OCI-LY1 (cell line): ENCODE data around the gene KLKB1.

ENCODE experiments used
- H2AFZ ChIP-seq: fragments of 200-600 bp; sonication (generic), shearing (Covaris generic); 2 replicates; pipeline ENCODE4 v1.6.0; 2014; ENCODE audit warnings: antibody characterized with exemption, mild to moderate bottlenecking, low read length
- H3F3A ChIP-seq: fragments of 200-600 bp; sonication (generic), shearing (Covaris generic); 2 replicates; pipeline ENCODE4 v1.6.0; 2014; ENCODE audit warnings: mild to moderate bottlenecking, antibody characterized with exemption, low read length, moderate library complexity; ENCODE audit not compliant: insufficient read depth
- H3K27ac ChIP-seq: fragments of 200-600 bp; sonication (generic); 2 replicates; pipeline ENCODE4 v1.5.1; 2014; ENCODE audit warnings: low read length, mixed run types, mild to moderate bottlenecking, low read depth; ENCODE audit not compliant: poor library complexity, severe bottlenecking
- H3K27me3 ChIP-seq: fragments of 200-600 bp; sonication (generic); 2 replicates; pipeline ENCODE4 v1.6.0; 2014; ENCODE audit warnings: antibody characterized with exemption, mild to moderate bottlenecking, low read length, moderate library complexity; ENCODE audit not compliant: insufficient read depth
- H3K36me3 ChIP-seq: fragments of 200-600 bp; sonication (generic); 2 replicates; pipeline ENCODE4 v1.6.1; 2014; ENCODE audit warnings: mild to moderate bottlenecking, antibody characterized with exemption, low read length, moderate library complexity, mixed read lengths; ENCODE audit not compliant: insufficient read depth
- H3K4me1 ChIP-seq: fragments of 200-600 bp; sonication (generic); 2 replicates; pipeline ENCODE4 v1.5.1; 2014; ENCODE audit warnings: mild to moderate bottlenecking, low read length, moderate library complexity; ENCODE audit not compliant: insufficient read depth, severe bottlenecking
- H3K4me2 ChIP-seq: fragments of 200-600 bp; sonication (generic), shearing (Covaris generic); 2 replicates; pipeline ENCODE4 v1.6.1; 2014; ENCODE audit warnings: low read length
- H3K4me3 ChIP-seq: fragments of 200-600 bp; sonication (generic); 2 replicates; pipeline ENCODE4 v1.5.1; 2014; ENCODE audit warnings: low read length, low read depth, mild to moderate bottlenecking, mixed read lengths; ENCODE audit not compliant: poor library complexity, severe bottlenecking
- H3K79me2 ChIP-seq: fragments of 200-600 bp; shearing (Covaris generic); 2 replicates; pipeline ENCODE4 v1.6.1; 2016; ENCODE audit warnings: mixed run types, low read length, mixed read lengths; ENCODE audit not compliant: insufficient read depth
- H3K9ac ChIP-seq: fragments of 200-600 bp; sonication (generic), shearing (Covaris generic); 2 replicates; pipeline ENCODE4 v1.6.1; 2014; ENCODE audit warnings: mild to moderate bottlenecking, low read length, mixed read lengths
- H3K9me2 ChIP-seq: fragments of 200-600 bp; sonication (generic), shearing (Covaris generic); 2 replicates; pipeline ENCODE4 v1.6.1; 2014; ENCODE audit warnings: low read depth, mild to moderate bottlenecking, low read length, mixed read lengths
- H3K9me3 ChIP-seq: fragments of 200-600 bp; shearing (Covaris generic); 2 replicates; pipeline ENCODE4 v1.6.1; 2014; ENCODE audit warnings: low read length, mixed read lengths
- H4K20me1 ChIP-seq: fragments of 200-600 bp; sonication (generic), shearing (Covaris generic); 2 replicates; pipeline ENCODE4 v1.6.0; 2016; ENCODE audit warnings: mild to moderate bottlenecking, low read length; ENCODE audit not compliant: insufficient read depth
- EZH2 ChIP-seq: fragments of 200-600 bp; sonication (generic), shearing (Covaris generic); IDR thresholded peaks from 2 replicates; pipeline ENCODE4 v1.8.0; 2017; ENCODE audit warnings: borderline replicate concordance, mixed run types, mild to moderate bottlenecking, antibody characterized with exemption, low read length, moderate library complexity, mixed read lengths
- TF ChIP-seq, protein P1 (sequence below): fragments of 200-600 bp; sonication (generic), shearing (Covaris generic); IDR thresholded peaks from 2 replicates; pipeline ENCODE4 v1.5.1; 2017; ENCODE audit warnings: mild to moderate bottlenecking, antibody characterized with exemption, low read length, moderate library complexity, mixed read lengths

Gene KLKB1

GRCh38 chr4:186283311-186283710 is 56.0 kb downstream of the KLKB1 start:
- no peaks in the 10 kb centered on the region for H3K79me2 ChIP-seq
- TF ChIP-seq, protein P1, sequence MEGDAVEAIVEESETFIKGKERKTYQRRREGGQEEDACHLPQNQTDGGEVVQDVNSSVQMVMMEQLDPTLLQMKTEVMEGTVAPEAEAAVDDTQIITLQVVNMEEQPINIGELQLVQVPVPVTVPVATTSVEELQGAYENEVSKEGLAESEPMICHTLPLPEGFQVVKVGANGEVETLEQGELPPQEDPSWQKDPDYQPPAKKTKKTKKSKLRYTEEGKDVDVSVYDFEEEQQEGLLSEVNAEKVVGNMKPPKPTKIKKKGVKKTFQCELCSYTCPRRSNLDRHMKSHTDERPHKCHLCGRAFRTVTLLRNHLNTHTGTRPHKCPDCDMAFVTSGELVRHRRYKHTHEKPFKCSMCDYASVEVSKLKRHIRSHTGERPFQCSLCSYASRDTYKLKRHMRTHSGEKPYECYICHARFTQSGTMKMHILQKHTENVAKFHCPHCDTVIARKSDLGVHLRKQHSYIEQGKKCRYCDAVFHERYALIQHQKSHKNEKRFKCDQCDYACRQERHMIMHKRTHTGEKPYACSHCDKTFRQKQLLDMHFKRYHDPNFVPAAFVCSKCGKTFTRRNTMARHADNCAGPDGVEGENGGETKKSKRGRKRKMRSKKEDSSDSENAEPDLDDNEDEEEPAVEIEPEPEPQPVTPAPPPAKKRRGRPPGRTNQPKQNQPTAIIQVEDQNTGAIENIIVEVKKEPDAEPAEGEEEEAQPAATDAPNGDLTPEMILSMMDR, result no peak
- no peak for TF ChIP-seq EZH2
- H4K20me1 ChIP-seq, result no peaks in the 10 kb centered on the region
- H2AFZ ChIP-seq, result no peak overlapping the region
- H3K9me2 ChIP-seq, result no peaks in the 10 kb centered on the region
- H3K27me3 ChIP-seq, result no peaks in the 10 kb centered on the region
- no peak overlapping the region for H3K9ac ChIP-seq
- no peak overlapping the region for H3K4me2 ChIP-seq
- no peak overlapping the region for H3K4me3 ChIP-seq
- no peaks in the 10 kb centered on the region for H3K36me3 ChIP-seq
- no peaks in the 10 kb centered on the region for H3K4me1 ChIP-seq
- no peaks in the 10 kb centered on the region for H3F3A ChIP-seq
- no peaks in the 10 kb centered on the region for H3K9me3 ChIP-seq
- no peak overlapping the region for H3K27ac ChIP-seq

DNA sequence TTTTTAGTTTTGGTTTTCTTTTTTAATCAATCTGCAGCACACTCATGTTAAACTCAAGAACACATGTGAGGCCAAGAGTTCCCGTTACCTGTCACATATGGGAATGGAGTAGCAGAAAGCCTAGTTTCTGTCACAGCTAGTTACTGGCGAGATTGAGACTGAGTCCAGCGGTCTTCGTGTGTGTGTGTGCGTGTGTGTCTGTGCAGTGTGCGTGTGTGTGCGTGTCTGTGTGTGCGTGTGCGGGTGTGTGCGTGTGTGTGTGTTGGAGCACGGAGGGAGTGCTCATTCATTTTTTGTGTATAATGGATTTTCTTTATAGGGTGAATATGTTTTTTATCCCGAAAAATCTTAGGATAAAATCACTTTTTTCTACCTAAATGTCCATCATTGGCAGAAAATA is 57.8 kb downstream of the KLKB1 start:
- Histone ChIP-seq H2AFZ (no peak overlapping the region), H4K20me1 (no peaks in the 10 kb centered on the region), H3K27me3 (no peaks in the 10 kb centered on the region), H3F3A (no peaks in the 10 kb centered on the region), H3K4me1 (no peaks in the 10 kb centered on the region), H3K9ac (no peak overlapping the region), H3K36me3 (no peaks in the 10 kb centered on the region), H3K9me2 (no peaks in the 10 kb centered on the region), H3K4me2 (no peak overlapping the region), H3K27ac (no peak overlapping the region), H3K79me2 (no peaks in the 10 kb centered on the region), H3K4me3 (no peak overlapping the region), H3K9me3 (no peaks in the 10 kb centered on the region)
- TF ChIP-seq, protein P1, result no peak
- no peak for TF ChIP-seq EZH2

- H3K4me3 ChIP-seq, result no peak overlapping the region
- H3K4me2 ChIP-seq, result no peak overlapping the region
- H3K9me2 ChIP-seq, result no peaks in the 10 kb centered on the region
- H4K20me1 ChIP-seq, result no peaks in the 10 kb centered on the region
- no peaks in the 10 kb centered on the region for H3K27me3 ChIP-seq
- no peaks in the 10 kb centered on the region for H3K36me3 ChIP-seq
- no peak overlapping the region for H3K9ac ChIP-seq
- no peaks in the 10 kb centered on the region for H3K9me3 ChIP-seq
- no peaks in the 10 kb centered on the region for H3K4me1 ChIP-seq
- TF ChIP-seq, protein P1, result no peak
- no peak for TF ChIP-seq EZH2
- H3K79me2 ChIP-seq, result no peaks in the 10 kb centered on the region
- no peaks in the 10 kb centered on the region for H3F3A ChIP-seq
- H2AFZ ChIP-seq, result no peak overlapping the region
- no peak overlapping the region for H3K27ac ChIP-seq
Measured at GRCh38 chr4:186286581-186286980, 59.3 kb downstream of the KLKB1 start.
